Stimulated activated CD8-positive, alpha-beta memory T cell treated with anti-CD3 and anti-CD28 coated beads, Interleukin-2, amount 100 ng/mL, for 48 hours (primary cell): ENCODE results near the gene APOL4.
A peak's percentile ranks its signal among the peaks of the same experiment; 100 is the strongest.
"Not testable (repeated sequence)": the region's sequence is repeated elsewhere in the genome, so short reads cannot be mapped to it uniquely, and the experiment has no call there.

ENCODE experiments used
- DNase-seq, 2 donors: peaks; one replicate each; pipeline ENCODE4 v3.0.0-alpha.2; 2020; ENCODE audit warnings: low read depth in 2 of 2

APOL4 gene

GRCh38 chr22:36208914-36209313 lies 7.3 kb upstream of the APOL4 start:
- DNase-seq, result no peak

- no peak for DNase-seq
These were observed 6.7 kb upstream of the APOL4 start for GRCh38 chr22:36208162-36208765.

- DNase-seq, result no peak
These were observed 4.6 kb upstream of the APOL4 start for GRCh38 chr22:36206255-36206654.

- DNase-seq, result not testable (repeated sequence)
These were observed 4.0 kb upstream of the APOL4 start for GRCh38 chr22:36205573-36205972.

GRCh38 chr22:36204632-36205015 lies 3.0 kb upstream of the APOL4 start:
- no peak for DNase-seq

- DNase-seq, result no peak
These were observed 2.5 kb upstream of the APOL4 start for GRCh38 chr22:36204001-36204631.

- not testable (repeated sequence) for DNase-seq
These were observed 1.8 kb upstream of the APOL4 start for GRCh38 chr22:36203441-36203840.

GRCh38 chr22:36202906-36203305 lies 1.3 kb upstream of the APOL4 start:
- not testable (repeated sequence) for DNase-seq

GRCh38 chr22:36201025-36201424 lies 584 bp downstream of the APOL4 start:
- DNase-seq, result not testable (repeated sequence)

GRCh38 chr22:36199001-36199551 lies 2.5 kb downstream of the APOL4 start:
- no peak for DNase-seq

GRCh38 chr22:36198536-36198935 lies 3.1 kb downstream of the APOL4 start:
- DNase-seq, result no peak

GRCh38 chr22:36197514-36198146 lies 4.0 kb downstream of the APOL4 start:
- DNase-seq, result peak; percentile 18 to 24

- no peak for DNase-seq
These were observed 4.6 kb downstream of the APOL4 start for GRCh38 chr22:36197065-36197440.

- no peak for DNase-seq
These were observed 5.2 kb downstream of the APOL4 start for GRCh38 chr22:36196254-36197064.

GRCh38 chr22:36194971-36195370 lies 6.6 kb downstream of the APOL4 start:
- peak in 1 of 2 donors; percentile 11 for DNase-seq

- no peak for DNase-seq
These were observed 7.2 kb downstream of the APOL4 start for GRCh38 chr22:36194385-36194784.

- no peak for DNase-seq
These were observed 8.0 kb downstream of the APOL4 start for GRCh38 chr22:36193577-36193976.

- DNase-seq, result no peak
These were observed 8.4 kb downstream of the APOL4 start for GRCh38 chr22:36193171-36193570.

GRCh38 chr22:36192542-36192941 lies 9.1 kb downstream of the APOL4 start:
- DNase-seq, result no peak

- no peak for DNase-seq
These were observed 10.3 kb downstream of the APOL4 start for GRCh38 chr22:36191106-36191836.

- not testable (repeated sequence) for DNase-seq
These were observed 13.7 kb downstream of the APOL4 start for GRCh38 chr22:36187862-36188261.
